Stimulated activated CD4-positive, alpha-beta T cell treated with anti-CD3 and anti-CD28 coated beads, Interleukin-12 subunit alpha, Interleukin-12 subunit beta, amount 100 ng/mL, for 48 hours (primary cell): ENCODE measurements around the gene GMPPA.

Experiments used
- DNase-seq, 3 donors: peaks; one replicate each; pipeline ENCODE4 v3.0.0-alpha.2; 2020; ENCODE audit warnings: low read depth in 2 of 3, low spot score in 1 of 3

The GMPPA gene

GRCh38 chr2:219554350-219554749 lies 55.7 kb downstream of the GMPPA start:
- DNase-seq: no peak

- no peak for DNase-seq
Measured at GRCh38 chr2:219555956-219556355, 57.3 kb downstream of the GMPPA start.

- no peak for DNase-seq
Measured at GRCh38 chr2:219556413-219556812, 57.7 kb downstream of the GMPPA start.
